ENCODE data around the gene DCUN1D3.
"Not testable (repeated sequence)": the region's sequence is repeated elsewhere in the genome, so short reads cannot be mapped to it uniquely, and the experiment has no call there.

The DCUN1D3 gene

DNA sequence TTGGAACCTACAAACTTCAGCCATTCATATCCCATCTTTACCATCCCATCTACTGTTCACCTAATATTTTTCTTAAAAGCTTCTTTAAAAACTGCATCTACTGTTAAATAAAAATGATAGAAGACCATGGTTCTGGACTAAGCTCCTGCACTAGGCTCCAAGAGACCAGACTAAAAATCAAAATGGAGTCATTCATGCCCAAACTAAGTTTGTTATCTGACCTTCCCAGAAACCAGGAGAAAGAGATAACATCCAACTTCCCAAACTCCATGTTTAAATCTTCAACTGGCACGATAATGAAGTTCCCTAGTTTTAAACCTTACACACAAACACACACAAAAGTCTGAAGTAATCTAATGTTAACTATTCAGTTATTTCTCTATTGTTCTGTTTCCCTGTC, 13.8 kb downstream of the DCUN1D3 start:
- DNase-seq: no peak

DNA sequence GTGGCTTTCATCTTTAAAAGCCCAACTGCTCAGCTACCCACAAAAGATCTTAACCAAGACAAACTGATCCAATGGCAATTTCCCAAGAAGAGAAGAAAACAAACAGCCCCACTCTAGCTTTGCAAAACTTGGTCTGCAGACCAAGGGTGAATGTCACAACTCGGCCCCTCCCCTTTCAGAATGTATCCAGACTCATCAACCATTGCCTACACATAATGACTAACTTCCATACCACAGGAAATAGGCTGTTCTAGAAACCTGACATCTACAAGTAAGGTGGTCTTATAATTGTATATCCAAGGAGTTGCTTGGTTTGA, 16.0 kb downstream of the DCUN1D3 start:
- no peak for DNase-seq

DNA sequence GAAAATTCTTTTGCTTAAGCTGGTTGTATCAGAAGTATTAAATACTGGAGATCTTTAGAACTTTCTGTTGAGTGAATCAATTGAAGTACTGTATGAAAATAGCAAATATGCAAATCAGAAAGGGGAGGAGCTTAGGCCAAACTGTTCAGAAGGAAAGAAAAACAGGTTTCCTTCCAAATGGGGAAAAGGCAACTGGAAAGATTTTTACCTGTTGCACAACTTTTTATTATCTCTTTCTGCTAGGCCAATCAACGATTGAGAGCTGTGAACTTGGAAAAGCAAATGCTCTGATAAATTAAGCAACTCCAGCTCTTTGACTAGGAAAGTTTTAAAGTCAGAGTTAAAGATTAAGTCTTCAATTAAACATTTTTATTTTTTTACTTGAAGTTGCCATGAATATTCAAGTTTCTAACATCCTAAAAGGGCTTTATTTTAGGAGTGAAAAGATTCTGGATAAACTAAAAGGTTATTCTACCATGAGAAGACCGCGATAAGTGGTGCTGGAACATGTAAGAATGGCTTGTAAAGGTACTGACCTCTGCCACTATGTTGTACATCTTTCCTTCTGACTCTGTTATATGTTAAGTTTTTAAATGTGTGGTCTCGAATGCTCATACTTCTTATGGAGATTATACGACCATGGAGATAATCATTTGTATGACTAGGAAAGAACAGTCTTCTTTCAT, 16.5 kb downstream of the DCUN1D3 start:
- DNase-seq: no peak

DNA sequence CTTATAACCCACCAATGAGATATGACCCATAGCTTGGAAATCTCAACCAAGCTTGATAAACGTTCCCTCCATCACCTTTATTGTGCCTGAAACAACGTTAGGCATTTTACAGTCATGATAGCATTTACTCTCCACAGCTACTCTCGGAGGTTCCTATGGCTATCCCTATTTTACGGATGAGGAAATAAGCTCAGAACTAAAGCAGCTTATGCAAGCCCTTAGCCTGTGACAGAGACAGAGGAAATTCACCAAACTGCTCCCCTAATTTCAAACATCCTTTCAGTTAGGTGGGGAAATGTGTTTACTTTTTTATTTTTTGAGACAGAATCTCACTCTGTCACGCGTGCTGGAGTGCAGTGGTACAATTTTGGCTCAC, 18.7 kb downstream of the DCUN1D3 start:
- no peak for DNase-seq

DNA sequence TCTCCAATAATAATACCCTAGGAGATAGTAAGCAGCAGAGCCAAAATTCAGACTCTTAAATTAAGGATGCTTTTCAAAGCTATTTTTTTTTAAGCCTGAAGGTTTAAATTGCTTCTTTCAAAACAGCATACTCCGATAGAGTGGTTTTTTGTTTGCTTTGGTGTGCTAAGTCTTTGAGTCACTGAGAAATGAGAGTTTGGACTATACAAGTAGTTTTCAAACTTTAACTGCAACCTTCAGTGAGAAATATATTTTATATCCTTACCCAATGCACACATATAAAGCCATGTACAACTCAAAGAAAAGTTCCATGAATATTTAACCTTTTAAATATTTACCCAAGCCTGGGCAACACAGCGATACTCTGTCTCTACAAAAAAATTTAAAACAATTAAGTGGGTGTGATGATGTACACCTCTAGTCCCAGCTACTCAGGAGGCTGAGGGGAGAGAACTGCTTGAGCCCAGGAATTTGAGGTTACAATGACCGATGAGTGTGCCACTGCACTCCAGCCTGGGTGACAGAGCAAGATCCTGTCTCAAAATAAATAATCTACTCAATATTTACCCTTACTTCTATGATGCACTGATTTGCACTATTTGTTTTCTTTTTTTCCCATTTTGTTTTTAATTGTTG, 19.2 kb downstream of the DCUN1D3 start:
- no peak for DNase-seq

DNA sequence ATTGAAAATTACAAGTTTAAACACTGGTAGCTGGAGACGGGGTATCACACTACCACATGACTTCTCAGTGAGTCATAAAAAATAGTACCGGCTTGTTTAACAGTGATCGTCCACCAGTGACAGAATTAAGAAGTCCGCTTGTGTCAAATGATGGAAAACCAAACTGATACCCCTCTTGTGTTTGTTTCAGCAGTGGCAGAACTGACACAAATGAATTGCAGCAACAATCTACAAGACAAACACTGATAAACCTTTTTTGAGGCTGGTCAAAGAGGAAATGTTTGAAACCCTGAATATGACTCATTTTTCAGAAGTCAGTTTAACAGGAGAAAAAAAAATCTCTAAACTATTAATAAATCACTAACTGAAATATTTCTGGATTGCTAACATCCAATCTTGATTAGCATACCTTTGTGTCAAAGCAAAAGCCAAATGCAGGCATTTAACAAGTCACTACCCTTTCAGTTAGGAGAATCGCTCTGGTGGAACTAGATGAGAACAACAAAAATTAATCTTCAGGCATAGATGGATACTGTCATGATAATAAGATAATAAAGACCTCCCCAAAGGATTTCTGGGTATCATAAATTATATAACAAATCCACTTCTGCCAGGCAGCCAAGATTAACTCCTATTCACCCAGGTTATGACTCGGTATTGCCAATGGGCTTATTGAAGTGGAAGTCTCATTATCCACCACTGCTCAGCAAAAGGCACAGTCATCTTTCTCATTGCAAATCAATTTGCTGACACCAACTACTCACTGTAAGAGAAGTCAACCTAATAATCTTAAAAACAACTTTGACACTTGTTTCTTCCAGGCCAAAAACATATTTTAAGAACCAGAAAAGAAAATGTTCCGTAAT, 20.8 kb downstream of the DCUN1D3 start:
- no peak for DNase-seq

DNA sequence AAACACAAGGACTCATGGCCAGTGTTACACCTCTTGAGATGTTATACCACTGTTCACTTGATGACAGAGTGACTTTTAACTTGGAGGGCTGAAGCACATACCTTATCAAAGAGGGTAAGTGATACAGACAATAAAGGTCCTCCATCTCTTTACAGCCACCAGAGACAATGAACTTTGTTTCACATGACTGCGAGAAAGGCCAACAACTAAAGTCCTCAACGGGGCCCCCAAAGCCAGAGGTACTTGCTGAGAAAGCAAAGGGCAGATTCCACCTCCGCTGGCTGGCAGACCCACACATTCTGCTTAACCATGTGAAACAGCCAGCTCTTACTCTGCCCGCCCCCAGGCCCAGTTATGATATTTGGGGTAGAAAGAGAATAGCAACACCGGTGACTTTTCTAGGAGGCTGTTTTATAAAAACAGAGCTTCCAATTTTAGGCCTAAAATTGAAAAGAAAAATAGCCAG, 21.4 kb downstream of the DCUN1D3 start:
- DNase-seq: no peak

DNA sequence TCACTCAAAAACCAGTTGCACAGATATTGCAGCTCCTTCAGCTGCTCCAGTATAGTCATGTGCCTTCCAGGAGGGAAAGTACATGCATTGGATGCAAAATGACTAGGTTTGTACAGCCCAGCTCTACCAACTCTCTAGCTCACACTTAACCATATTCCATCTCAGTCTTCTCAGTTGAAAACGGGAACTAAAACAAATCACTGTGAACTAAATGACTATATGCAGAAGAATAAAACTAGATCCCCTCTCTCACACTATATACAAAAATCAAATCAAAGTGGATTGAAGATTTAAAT, 24.9 kb downstream of the DCUN1D3 start:
- DNase-seq: no peak

DNA sequence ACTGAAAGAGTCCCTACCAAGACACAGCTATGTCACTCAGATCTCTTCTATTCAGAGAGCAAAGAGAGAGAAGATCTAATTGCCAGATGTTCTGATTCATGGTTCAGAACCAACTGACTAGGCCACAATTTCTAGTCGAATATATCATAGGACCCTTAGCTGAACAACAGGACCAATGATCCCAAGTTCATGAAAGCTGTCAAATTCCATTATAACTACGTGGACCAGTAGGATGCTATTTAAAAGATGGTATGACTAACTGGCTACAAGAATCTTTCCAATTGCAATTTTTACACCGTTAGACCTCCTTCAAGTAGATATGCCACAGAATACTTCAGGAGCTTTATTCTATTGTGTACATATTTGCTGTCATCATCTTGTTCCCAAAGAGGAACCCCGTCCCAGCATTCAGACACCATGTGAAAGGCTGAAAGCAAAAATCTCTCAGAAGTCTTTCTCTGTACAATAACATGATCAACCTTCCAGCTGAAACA, 26.0 kb downstream of the DCUN1D3 start:
- DNase-seq: no peak

DNA sequence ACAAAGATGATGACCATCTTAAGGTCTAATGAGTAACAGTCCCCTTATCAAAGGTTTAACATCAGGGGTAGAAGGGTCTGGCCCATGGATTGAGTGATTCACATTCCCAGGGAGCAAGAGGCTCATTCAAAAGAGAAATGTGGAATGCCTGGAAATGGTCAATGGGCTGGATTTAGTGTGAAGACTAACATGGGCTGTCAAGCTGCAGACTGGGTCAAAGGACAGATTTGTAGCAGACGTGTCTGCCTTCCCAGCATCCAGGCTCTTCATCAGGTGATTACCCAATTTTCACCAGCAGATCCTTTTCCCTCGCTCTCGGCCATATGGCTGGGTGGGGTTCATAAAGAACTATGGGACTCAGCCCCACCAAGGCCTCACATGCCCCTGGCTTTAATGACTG, 26.8 kb downstream of the DCUN1D3 start:
- DNase-seq: no peak

DNA sequence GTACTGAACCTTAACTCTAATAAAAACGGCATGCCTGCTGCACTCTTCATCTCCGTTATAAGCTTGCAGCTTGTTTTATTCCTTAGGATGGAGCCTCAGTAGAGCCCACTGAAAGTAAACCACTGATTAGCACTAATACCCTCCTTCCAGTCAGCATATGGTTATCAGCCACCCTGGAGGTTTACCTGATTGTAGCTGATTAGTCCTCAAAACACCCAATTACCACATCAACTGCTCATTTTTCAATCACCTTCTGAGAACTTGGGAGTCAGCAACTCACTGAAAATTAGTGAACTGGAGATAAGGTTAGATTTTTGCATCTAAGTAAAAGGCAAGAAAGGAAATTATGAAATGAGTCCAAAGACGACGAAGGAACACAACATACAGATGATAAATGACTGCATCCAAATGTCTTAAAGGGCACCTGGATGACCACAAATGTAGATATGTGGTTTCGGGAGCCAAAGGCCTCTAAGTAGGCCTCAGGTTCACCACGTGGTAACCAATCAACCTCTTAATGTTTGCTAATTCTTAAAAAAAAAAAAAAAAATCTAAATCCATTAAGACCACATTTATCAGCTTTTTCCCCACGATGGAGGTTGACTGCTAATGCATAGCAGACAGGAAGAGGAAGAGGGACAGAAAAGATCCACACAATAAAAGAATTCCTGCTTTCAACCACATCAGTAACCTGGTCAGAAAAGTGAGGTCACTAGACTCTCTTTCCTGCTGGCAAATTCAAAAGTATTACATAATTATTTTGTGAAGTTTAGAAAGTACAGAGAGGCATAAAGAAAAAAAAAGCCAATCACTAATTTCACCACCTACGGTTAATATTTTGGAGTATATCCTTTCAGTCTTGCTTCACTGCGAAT, 28.0 kb downstream of the DCUN1D3 start:
- no peak for DNase-seq

DNA sequence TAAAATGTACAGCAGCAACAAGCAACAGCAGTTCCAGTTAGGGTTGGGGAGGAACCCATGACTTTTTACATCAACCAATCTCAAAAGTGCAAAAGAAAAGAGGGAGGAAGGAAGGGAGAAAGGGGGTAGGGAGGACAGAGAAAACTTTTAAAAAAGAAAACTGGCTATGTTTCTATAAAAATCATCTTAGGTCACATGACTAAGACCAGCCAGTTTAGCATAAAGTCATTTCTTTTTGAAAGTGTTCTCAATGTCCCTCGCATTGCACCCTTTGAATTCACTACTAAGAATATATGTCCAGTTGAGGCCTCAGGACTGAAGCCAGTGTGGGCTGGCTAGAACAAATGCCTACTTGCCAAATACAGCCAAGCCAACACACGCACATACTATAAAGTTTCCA, 28.9 kb downstream of the DCUN1D3 start:
- DNase-seq: no peak

DNA sequence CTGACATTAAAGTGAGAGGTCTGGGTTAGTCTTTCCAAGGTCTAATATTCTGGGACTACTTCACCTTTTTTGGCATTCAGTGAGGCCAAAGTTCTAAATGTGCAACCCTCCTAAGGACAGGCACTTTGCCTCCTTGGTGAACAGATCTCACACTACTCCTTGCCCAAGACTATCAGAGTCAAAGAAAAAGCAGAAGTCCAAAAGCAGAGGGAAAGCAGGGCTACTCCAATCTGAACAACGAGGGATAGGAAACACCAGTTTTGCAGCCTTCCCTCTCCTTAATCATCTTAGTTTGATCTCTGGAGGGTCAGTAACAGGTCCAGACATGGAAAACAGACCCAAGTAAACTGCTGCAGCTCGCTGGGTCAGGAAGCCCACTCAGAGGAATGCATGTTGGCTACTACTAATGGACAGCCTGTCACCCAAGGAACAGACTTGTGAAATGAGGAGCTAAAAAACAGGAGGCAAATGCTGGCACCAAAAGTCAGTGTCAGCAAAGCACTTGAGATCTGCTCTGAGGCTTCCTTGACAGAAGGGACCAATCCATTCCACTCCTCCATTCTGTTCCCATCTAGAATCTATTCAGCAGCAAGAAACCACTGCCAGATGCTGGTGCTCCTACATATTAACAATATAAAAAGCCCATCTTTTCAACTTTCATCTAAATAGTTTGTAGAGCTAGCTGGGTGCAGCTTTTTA, 29.9 kb downstream of the DCUN1D3 start:
- no peak for DNase-seq

DNA sequence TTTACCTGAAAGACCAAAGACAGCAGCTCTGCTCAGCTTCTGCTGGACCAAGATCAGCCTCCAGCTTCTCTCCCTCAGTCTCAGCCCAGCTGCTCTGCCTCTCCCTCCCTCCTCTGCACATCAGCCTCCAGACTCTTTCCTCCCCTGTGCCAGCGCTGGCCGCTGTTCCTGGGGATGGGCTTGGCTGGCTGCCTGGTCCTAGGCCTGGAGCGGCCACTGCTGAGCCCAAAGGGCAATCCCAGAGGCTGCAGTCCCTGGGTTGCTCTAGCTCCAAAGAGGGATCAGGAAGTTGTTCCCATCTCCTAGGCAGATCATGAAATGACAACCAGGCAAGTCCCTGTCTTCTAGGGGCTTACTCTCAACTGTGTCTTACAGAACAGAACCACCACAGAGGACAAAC, 31.3 kb downstream of the DCUN1D3 start:
- no peak for DNase-seq

DNA sequence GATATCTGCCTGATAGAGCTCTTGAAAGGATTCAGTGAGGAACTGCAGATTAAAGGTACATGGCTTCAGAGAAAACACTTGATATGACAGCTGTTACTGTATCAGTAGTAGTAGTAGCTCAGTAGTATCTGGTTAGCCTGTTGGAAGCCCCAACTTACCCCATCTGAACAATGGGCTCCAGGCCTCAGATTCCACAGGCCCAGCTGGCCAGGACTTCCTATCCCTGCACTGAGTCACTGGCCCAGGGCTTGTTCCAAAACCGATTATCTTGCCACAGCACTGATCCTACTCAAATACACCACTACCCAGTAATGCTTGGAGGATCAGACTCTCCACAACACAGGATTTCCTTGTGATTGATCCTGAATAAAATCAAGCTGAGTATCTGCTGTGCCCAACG, 32.6 kb downstream of the DCUN1D3 start:
- no peak for DNase-seq

DNA sequence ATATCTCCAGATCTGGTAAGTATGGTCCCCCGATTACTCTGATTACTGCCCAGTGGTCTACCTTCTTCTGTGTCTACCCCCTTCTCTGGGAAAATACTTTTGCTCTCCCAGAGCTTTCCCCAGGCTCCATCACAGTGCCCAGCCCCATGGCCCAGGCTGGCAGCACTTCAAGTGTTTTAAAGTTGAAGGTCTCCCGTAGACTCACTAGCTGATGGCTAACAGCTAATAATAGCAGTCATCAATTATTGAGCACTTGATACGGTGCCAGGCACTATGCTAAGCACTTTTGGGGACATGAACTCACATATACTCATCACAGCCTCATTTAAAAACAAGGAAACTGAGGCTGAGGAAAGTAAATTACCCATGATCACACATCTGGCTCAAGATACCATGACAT, 33.4 kb downstream of the DCUN1D3 start:
- no peak for DNase-seq

DNA sequence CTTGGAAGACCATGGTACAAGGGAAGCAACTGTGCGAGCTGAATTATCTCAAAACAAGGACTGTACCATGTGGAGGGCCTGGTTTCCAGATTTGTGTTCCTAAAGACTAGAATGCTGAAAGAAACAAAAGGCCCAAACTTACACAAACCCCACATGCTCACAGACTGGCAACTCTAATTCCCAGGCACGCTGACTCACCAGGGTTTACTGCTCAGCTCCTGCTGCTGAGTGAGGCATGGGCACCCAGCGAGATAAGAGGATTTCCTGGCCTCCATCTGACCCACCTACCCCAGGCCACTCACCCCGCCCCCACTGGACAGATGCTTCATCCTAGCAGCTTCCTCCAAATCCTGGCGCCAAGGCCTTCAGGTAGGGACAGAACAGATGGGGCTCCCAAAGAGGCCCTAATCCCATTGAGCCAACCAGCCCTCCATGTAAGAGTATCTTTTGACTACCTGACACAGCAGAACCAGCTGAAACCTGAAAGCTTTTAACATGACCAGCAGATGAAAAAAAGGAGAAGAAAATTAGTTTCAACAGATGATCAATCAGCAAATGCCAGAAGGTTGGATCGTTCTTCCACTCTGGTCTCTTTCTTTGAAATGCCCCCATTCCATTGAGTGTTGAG, 33.9 kb downstream of the DCUN1D3 start:
- no peak for DNase-seq

DNA sequence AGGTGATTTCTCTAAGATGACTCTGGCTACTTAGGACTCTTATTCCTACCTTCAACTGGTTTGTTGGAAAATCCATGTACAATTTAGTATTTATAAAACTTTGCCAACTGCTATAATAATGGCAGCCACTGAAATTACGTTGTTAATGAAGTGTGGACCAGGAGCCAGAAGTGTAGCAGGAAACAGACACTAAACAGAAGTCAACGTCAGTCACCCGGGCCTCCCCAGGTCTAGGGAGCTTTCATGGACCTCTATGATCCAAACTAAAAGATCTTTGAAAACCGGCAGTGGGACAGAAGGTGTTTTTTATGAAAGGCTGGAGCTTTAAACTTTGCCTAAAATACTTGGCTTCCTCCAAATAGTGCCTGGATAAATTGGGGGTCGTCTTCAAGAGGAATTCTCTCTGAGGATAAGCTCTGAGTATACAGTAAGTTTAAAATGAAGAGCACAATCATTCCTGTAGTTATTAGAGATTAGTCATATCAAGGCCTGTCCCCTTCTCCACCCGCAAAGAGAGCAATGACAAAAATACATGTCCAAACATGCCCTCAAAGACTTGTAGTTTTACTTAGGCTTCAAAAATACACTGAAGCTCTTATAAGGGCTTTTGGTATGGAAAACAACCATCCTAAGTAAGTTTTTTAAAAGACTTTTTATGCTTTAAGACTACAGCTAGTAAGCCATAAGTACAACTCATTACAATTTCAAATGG, 34.6 kb downstream of the DCUN1D3 start:
- no peak for DNase-seq

DNA sequence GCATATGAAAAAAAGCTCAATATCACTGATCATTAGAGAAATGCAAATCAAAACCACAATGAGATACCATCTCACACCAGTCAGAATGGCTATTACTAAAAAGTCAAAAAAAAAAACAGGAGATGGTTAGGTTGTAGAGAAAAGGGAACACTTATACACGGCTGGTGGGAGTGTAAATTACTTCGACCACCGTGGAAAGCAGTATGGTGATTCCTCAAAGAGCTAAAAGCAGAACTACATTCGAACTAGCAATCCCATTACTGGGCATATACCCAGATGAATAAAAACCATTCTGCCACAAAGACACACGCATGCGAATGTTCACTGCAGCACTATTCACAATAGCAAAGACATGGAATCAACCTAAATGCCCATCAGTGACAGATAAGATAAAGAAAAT, 35.8 kb downstream of the DCUN1D3 start:
- DNase-seq: not testable (repeated sequence)

DNA sequence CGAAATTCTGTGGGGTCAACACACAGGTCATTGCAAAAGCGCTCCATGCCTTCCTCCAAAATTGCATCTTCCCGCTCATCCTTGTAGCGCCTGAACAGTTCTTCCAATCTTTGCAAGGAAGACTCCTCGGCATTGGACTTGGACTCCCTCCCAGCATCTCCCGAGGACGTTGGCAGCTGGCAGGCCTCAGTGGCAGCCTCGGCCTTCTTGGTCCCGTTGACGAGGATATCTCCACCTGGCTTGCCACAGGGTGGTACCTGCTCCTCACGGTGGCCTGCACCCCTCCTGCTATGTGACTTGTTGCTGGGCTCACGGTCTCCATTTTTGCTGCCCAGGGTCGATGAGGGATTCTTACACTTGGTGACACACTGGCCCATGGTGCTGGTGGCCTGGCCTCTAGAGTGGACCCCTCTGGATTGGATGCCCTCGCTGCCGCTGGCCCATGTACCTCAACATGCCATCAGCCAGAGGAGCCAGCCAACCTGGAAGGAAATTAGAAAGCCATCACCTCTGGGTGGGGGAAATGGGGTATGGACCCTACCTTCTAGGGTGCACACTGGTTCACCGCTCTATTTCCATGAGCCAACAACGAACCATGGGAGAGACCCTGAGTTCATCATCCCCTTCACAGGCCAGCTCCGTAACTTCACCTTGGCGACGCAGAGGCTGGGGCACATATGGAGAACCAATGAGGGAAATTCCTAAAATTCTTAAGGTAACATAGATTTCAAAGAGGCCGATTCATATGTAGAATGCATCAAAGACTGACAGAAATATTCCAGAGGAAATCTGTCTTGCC, 37.8 kb downstream of the DCUN1D3 start:
- no peak for DNase-seq

Measured in activated naive CD4-positive, alpha-beta T cell (primary cell).